Measurements from ENCODE around the gene FHL3.
"Not testable (repeated sequence)": the region's sequence is repeated elsewhere in the genome, so short reads cannot be mapped to it uniquely, and the experiment has no call there.

The FHL3 gene

GRCh38 chr1:37983546-37983945, 21.8 kb downstream of the FHL3 start:
- DNase-seq = no peak

GRCh38 chr1:37978541-37978940, 26.8 kb downstream of the FHL3 start:
- DNase-seq = no peak

- not testable (repeated sequence) for DNase-seq
Measured at GRCh38 chr1:37975083-37975482, 30.2 kb downstream of the FHL3 start.

- DNase-seq = no peak
Measured at GRCh38 chr1:37974567-37974966, 30.7 kb downstream of the FHL3 start.

- not testable (repeated sequence) for DNase-seq
Measured at GRCh38 chr1:37973684-37974083, 31.6 kb downstream of the FHL3 start.

- no peak for DNase-seq
Measured at GRCh38 chr1:37965301-37965700, 40.0 kb downstream of the FHL3 start.

GRCh38 chr1:37964106-37964505, 41.2 kb downstream of the FHL3 start:
- DNase-seq = not testable (repeated sequence)

GRCh38 chr1:37958690-37959089, 46.6 kb downstream of the FHL3 start:
- DNase-seq = no peak

- no peak for DNase-seq
Measured at GRCh38 chr1:37955685-37956084, 49.6 kb downstream of the FHL3 start.

GRCh38 chr1:37954316-37954971, 50.9 kb downstream of the FHL3 start:
- DNase-seq = no peak

- no peak for DNase-seq
Measured at GRCh38 chr1:37952738-37953137, 52.6 kb downstream of the FHL3 start.

GRCh38 chr1:37951783-37952624, 53.3 kb downstream of the FHL3 start:
- no peak for DNase-seq

- DNase-seq = no peak
Measured at GRCh38 chr1:37951041-37951782, 54.1 kb downstream of the FHL3 start.

GRCh38 chr1:37949524-37950152, 55.7 kb downstream of the FHL3 start:
- DNase-seq = no peak

GRCh38 chr1:37948841-37949240, 56.5 kb downstream of the FHL3 start:
- DNase-seq = no peak

GRCh38 chr1:37948166-37948565, 57.1 kb downstream of the FHL3 start:
- no peak for DNase-seq

GRCh38 chr1:37947364-37947763, 58.0 kb downstream of the FHL3 start:
- no peak for DNase-seq
